ENCODE results near the gene STIP1.

DNA sequence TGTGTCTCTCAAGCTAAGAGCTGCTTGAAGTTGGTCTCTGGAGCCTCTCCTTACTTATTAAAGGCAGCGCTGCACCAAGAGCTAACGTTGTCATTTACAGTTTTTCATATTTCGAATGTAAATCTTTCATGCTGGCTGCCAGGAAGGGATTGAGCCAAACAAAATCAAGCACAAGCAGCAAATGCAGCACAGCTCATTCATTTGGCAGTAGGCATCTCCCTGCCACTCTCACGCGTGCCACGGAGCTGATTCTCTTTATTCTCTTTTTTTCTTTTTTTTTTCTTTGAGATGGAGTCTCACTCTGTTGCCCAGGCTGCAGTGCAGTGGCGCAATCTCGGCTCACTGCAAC is 47.0 kb downstream of the STIP1 start:
- TF ChIP-seq, protein P1, sequence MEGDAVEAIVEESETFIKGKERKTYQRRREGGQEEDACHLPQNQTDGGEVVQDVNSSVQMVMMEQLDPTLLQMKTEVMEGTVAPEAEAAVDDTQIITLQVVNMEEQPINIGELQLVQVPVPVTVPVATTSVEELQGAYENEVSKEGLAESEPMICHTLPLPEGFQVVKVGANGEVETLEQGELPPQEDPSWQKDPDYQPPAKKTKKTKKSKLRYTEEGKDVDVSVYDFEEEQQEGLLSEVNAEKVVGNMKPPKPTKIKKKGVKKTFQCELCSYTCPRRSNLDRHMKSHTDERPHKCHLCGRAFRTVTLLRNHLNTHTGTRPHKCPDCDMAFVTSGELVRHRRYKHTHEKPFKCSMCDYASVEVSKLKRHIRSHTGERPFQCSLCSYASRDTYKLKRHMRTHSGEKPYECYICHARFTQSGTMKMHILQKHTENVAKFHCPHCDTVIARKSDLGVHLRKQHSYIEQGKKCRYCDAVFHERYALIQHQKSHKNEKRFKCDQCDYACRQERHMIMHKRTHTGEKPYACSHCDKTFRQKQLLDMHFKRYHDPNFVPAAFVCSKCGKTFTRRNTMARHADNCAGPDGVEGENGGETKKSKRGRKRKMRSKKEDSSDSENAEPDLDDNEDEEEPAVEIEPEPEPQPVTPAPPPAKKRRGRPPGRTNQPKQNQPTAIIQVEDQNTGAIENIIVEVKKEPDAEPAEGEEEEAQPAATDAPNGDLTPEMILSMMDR (IDR thresholded peaks at IDR 0.05) = no peak
- no peak for TF ChIP-seq POLR2A (IDR thresholded peaks at IDR 0.05)
